Measurements from ENCODE around the gene RAB18.
"Not testable (repeated sequence)": the region's sequence is repeated elsewhere in the genome, so short reads cannot be mapped to it uniquely, and the experiment has no call there.

Gene RAB18

GRCh38 chr10:27550823-27551222 is 46.7 kb downstream of the RAB18 start:
- no peak for DNase-seq

- no peak for DNase-seq
These were observed 54.5 kb downstream of the RAB18 start for GRCh38 chr10:27558612-27559020.

DNA sequence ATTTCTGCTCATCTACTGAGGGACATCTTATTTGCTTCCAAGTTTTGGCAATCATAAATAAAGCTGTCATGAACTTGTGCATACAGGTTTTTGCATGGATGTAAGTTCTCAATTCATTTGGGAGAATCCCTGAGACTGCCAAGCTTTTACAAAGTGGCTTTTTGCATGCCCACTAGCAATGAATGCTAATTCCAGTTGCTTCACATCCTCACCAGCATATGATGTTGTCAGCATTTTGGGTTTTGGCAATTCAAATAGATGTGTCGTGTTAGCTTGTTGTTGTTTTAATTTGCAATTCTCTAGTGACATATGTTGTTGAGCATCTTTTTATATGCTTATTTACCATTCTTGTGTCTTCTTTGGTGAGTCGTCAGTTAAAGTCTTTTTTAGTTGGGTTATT is 57.2 kb downstream of the RAB18 start:
- DNase-seq, result no peak

- no peak for DNase-seq
These were observed 60.3 kb downstream of the RAB18 start for GRCh38 chr10:27564398-27564797.

GRCh38 chr10:27564880-27565279 is 60.8 kb downstream of the RAB18 start:
- no peak for DNase-seq

DNA sequence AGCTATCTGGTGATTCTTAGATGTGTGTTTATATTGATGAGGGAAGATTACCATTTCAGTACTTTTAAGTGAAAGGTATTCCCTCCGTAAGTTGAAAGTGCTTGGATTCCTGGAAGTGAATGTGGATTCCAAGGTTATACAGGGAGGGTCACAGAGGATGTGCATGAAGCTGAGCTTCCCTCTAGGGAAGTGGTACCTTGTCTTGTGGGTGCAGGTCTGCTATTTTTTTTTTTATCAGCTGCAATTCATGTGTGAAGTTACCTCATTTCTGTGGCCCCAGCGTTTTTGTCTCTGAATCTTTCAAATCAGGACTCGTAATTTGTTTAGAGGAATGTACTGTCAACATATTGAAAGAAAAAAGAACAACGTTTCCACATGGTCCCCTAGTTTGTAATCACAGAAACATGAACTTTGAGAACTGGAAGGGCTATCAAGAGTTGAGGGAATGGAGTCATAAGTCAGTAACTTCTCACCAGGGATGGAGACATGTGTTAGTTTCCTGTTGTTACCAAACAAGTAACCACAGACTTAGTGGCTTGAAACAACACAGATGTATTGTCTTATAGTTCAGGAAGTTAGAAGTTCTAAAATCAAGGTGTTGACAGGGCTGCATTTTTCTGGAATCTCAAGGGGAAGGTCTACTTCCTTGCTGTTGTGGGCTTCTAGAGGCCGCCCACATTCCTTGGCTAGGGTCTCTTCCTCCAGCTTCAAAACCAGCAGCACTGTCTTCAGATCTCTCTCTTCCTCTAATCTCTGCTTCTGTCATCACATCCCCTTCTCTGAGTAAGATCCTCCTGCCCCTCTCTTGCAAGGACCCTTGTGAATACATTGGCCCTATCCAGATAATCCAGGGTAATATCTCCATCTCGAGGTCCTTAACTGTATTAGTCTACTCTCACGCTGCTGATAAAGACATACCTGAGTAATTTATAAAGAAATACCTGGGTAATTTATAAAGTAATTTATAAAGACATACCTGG is 64.4 kb downstream of the RAB18 start:
- no peak for DNase-seq

DNA sequence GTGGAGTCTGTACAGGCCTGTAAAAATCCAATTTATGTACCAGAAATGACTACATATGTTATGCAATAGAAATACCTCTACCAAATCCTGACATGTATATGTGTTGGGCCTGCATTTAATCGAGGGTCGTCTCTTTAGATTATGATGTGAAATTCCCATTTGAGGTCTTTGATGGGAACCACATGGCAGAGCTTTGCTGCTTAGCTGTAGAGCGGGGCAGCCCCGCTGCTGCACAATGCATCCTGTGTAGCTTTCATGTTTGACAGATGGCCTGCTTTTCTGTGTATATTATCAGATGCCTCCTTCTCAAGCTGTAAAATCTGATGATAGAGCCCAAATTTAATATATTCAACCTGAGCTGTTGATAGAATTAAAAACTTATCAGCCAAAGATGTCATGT is 65.8 kb downstream of the RAB18 start:
- no peak for DNase-seq

DNA sequence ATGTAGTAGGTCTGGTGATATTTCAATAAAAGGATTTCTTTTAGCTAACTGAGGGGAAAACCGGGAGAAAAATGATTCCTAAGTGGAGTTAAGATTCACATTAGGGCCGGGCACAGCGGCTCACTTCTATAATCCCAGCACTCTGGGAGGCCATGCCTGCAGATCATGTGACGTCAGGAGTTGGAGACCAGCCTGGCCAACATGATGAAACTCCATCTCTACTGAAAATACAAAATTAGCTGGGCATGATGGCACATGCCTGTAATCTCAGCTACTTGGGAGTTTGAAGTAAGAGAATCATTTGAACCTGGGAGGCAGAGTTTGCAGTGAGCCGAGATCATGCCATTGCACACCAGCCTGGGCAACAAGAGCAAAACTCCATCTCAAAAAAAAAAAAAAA is 72.9 kb downstream of the RAB18 start:
- not testable (repeated sequence) for DNase-seq

DNA sequence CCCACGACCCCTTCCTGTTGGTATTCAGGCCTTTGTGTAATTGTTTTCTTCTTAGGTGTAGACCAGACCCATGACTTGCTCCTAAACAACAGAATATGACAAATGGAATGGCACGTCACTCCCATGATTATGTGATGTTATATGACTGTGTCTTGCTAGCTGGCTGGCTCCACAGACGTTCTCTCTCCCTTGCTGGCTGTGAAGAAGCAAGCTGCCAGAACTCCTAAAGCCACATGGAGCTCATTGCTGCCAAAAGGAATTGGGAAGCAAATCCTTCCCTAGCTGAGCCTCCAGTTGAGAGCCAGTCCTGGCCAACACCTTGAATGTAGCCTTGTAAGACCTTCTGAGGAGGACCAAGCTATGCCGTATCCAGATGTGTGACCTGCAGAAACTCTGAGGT is 74.2 kb downstream of the RAB18 start:
- no peak for DNase-seq

GRCh38 chr10:27581225-27581624 is 77.1 kb downstream of the RAB18 start:
- no peak for DNase-seq

DNA sequence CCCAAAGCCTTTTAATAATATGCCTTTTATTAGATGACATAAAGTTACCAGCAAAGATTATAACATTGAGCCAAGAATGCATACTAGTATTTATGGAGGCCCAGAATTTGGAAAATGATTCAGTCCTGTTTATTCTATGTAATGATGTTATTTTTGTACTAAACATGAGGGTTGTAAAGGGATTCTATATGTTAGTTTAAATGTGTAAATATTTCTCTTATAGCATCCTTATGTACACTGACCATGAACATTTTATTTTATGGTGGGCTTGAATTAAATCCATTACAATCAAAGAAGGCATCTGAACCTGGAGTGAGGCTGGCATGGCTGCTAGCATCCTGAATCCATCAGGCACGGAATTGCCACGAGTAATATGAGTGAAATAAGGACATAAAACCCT is 80.2 kb downstream of the RAB18 start:
- no peak for DNase-seq
